Chondrocyte (in vitro differentiated cells): Measurements from ENCODE around the gene RNU6-1. TPM values are rescaled to one million over a fixed set of nuclear protein-coding genes. Genes with fewer than 3 reads are reported as not detected.

Source experiments
- DNase-seq: peaks from one replicate; pipeline ENCODE4 v3.0.0; 2021; ENCODE audit warnings: mixed read lengths, low spot score
- H3K27ac Mint-ChIP-seq: one replicate; pipeline ENCODE4 v1.8.0; 2021; ENCODE audit warnings: mild to moderate bottlenecking, moderate library complexity, mixed read lengths; ENCODE audit not compliant: unreplicated experiment
- H3K27me3 Mint-ChIP-seq: 2 replicates; pipeline ENCODE4 v1.8.0; 2021; ENCODE audit warnings: low read depth, mixed read lengths
- H3K36me3 Mint-ChIP-seq: 2 replicates; pipeline ENCODE4 v1.8.0; 2021; ENCODE audit warnings: low read depth, mixed read lengths
- H3K4me1 Mint-ChIP-seq: 2 replicates; pipeline ENCODE4 v1.8.0; 2021; ENCODE audit warnings: low read depth, mild to moderate bottlenecking, mixed read lengths
- H3K4me3 Mint-ChIP-seq: one replicate; pipeline ENCODE4 v1.8.0; 2021; ENCODE audit warnings: mild to moderate bottlenecking, moderate library complexity, mixed read lengths; ENCODE audit not compliant: unreplicated experiment
- H3K9me3 Mint-ChIP-seq: 2 replicates; pipeline ENCODE4 v1.8.0; 2021; ENCODE audit warnings: low read depth, mixed read lengths
- total RNA-seq: library from RNA; stranded (reverse); gene quantifications from 3 replicates; pipeline ENCODE4 v1.2.1, GENCODE V29; 2021
- TF ChIP-seq, protein P1 (sequence below): fragments of 200-600 bp; sonication (generic); IDR thresholded peaks from 2 replicates; pipeline ENCODE4 v1.5.0; 2021; ENCODE audit warnings: antibody characterized with exemption, mild to moderate bottlenecking, moderate library complexity

Gene RNU6-1
- total RNA-seq, 1 donor from 2014 or later, result not detected

DNA sequence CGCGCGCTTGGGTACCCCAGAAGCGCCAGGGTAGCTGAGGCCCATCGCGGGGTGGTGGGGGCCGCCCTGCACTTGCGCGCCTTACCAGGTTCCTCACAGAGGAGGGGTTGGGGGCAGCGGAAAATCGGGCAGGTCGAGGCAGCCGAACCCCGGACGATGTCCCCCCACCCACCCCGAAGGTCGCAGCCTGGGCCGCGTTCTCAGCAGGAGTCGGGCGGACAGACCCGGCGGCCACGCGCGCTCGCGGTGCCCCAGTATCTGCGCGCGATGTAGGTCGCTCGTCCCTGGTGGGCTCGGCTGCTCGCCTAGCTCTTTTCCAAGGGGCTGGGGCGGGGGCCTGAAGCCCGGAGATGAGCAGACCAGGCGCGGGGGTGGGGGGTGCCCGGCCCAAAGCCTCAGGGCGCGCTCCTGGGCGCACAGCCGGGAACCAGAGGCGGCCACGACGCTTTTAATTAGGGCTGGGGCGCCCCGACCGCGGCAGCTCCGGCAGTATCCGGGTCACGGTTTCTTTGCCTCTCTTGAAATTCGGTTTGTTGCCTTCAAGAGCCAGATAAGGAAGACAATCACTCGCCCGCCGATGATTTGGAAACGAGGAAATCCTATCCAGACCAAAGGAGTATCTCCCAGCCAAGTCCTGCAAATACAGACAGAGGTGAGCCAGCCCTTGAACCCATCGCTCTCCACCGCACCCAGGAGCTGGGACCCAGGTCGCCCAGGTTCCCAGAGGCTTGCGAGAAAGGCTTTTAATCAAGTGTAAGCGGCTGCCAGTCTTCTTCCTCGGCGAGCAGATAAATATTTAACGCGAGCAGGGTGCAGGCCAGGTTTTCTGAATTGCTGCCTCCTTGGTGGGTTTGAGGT lies 10.0 kb downstream of the RNU6-1 start:
- H3K9me3 Mint-ChIP-seq, result no peaks in the 10 kb centered on the region
- TF ChIP-seq, protein P1, sequence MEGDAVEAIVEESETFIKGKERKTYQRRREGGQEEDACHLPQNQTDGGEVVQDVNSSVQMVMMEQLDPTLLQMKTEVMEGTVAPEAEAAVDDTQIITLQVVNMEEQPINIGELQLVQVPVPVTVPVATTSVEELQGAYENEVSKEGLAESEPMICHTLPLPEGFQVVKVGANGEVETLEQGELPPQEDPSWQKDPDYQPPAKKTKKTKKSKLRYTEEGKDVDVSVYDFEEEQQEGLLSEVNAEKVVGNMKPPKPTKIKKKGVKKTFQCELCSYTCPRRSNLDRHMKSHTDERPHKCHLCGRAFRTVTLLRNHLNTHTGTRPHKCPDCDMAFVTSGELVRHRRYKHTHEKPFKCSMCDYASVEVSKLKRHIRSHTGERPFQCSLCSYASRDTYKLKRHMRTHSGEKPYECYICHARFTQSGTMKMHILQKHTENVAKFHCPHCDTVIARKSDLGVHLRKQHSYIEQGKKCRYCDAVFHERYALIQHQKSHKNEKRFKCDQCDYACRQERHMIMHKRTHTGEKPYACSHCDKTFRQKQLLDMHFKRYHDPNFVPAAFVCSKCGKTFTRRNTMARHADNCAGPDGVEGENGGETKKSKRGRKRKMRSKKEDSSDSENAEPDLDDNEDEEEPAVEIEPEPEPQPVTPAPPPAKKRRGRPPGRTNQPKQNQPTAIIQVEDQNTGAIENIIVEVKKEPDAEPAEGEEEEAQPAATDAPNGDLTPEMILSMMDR, result no peak
- peak; percentile 73 for DNase-seq
- H3K27me3 Mint-ChIP-seq, result peaks cover 61% of the 10 kb centered on the region
- no peak overlapping the region for H3K4me3 Mint-ChIP-seq
- H3K36me3 Mint-ChIP-seq, result peaks cover 4% of the 10 kb centered on the region
- peaks cover 40% of the 10 kb centered on the region for H3K4me1 Mint-ChIP-seq
- H3K27ac Mint-ChIP-seq, result no peak overlapping the region

DNA sequence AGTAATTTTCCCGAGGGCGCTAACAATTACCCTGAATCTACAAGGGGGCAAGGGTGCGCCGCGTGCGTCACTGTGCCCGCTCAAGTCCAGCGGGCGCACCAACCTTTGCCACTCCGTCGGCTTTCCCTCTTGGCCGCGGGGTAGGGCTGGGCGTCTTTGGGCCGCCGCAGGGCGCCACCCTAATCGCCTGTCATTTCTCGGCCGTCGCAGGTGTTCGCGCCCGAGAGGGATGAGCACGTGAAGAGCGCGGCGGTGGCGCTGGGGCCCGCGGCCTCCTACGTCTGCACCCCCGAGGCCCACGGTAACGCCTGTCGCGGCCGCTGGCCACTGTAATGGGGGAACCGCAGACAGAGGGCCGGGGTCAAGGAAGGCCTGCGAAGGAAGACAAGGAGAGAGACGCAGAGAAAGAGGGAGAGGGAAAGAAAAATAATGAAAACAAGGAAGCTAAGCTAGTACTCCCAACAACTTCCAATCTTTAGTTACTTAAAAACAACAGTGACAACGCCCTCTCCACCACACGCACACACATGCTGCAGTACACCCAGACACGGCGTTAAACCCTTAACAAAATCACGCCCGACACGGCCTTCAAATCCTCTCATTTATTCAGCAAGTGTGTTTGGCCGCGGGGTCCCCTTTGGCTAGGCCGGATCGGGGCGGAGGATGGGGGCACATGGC lies 10.7 kb downstream of the RNU6-1 start:
- TF ChIP-seq, protein P1, result no peak
- peaks cover 41% of the 10 kb centered on the region for H3K4me1 Mint-ChIP-seq
- no peaks in the 10 kb centered on the region for H3K9me3 Mint-ChIP-seq
- peak; percentile 75 for DNase-seq
- peaks cover 4% of the 10 kb centered on the region for H3K36me3 Mint-ChIP-seq
- H3K4me3 Mint-ChIP-seq, result no peak overlapping the region
- H3K27me3 Mint-ChIP-seq, result peaks cover 63% of the 10 kb centered on the region
- H3K27ac Mint-ChIP-seq, result no peak overlapping the region

DNA sequence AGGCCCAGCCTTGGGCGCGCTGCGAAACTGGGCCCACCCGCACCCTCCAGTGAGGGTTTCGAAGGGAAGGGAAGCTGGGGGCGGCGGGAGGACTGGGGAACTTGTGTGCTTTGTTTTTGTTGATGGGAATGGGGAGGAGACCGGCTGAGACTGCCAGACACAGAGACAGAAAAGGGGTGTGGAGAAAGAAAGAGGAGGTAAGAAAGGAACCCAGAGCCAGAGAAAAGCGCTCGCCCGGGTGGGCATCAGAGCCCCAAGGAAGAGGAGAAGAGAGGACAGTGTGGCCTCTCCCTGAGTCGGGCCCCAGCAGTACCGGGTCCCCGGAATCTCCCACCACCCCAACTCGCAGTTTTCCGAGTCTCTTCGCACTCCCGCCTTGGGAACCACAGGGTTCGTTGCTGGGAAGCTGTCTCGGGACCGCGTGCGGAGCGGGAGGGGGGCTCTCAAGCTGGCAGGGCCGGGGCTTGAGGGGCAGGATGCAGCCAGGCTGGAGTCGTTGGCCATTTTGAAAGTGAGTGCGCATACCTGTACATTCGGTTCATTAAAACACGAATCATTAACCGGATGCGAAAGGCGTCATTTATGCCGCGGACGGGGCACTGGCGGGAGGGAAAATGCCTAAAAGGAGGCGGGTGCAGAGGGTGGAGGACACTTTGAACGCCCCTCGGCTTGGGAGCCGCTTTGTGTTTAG lies 11.4 kb downstream of the RNU6-1 start:
- Mint-ChIP-seq H3K4me3 (peak overlapping the region; percentile 51), H3K27ac (no peak overlapping the region), H3K9me3 (no peaks in the 10 kb centered on the region), H3K4me1 (peaks cover 41% of the 10 kb centered on the region), H3K27me3 (peaks cover 64% of the 10 kb centered on the region), H3K36me3 (peaks cover 6% of the 10 kb centered on the region)
- TF ChIP-seq, protein P1, result no peak
- DNase-seq, result peak; percentile 60

DNA sequence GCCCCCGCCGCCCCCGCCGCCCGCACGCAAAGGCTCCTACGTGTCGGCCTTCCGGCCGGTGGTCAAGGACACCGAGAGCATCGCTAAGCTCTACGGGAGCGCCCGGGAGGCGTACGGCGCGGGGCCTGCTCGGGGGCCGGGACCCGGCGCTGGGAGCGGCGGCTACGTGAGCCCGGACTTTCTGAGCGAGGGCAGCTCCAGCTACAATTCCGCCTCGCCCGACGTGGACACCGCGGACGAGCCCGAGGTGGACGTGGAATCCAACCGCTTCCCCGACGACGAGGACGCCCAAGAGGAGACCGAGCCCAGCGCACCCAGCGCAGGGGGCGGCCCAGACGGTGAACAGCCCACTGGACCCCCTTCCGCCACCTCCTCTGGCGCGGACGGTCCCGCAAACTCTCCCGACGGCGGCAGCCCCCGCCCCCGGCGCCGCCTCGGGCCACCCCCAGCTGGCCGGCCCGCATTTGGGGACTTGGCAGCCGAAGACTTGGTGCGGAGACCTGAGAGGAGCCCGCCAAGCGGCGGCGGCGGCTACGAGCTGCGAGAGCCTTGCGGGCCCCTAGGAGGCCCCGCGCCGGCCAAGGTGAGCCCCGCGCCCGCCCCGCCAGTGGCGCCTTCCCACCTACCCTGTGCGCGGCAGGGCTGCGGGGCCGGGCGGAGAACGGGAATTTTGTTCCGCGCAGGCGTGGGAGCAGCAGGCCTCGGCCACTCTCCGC lies 12.1 kb downstream of the RNU6-1 start:
- Mint-ChIP-seq H3K4me1 (peaks cover 34% of the 10 kb centered on the region), H3K36me3 (peaks cover 6% of the 10 kb centered on the region), H3K9me3 (no peaks in the 10 kb centered on the region), H3K27me3 (peaks cover 59% of the 10 kb centered on the region), H3K4me3 (peak overlapping the region; percentile 51), H3K27ac (no peak overlapping the region)
- TF ChIP-seq, protein P1, result no peak
- DNase-seq, result peak; percentile 73
